Hepatocyte (in vitro differentiated cells): ENCODE measurements around the gene SLC9A8.
A peak's percentile ranks its signal among the peaks of the same experiment; 100 is the strongest.

Experiments used
- EZH2 ChIP-seq: fragments of 200-600 bp; sonication (generic); IDR thresholded peaks from 2 replicates; pipeline ENCODE4 v1.6.1; 2016; ENCODE audit warnings: antibody characterized with exemption, mild to moderate bottlenecking, borderline replicate concordance
- TF ChIP-seq, protein P1 (sequence below): fragments of 200-600 bp; sonication (generic); IDR thresholded peaks from 2 replicates; pipeline ENCODE4 v1.5.1; 2016; ENCODE audit warnings: antibody characterized with exemption, mild to moderate bottlenecking; ENCODE audit not compliant: poor library complexity

DNA sequence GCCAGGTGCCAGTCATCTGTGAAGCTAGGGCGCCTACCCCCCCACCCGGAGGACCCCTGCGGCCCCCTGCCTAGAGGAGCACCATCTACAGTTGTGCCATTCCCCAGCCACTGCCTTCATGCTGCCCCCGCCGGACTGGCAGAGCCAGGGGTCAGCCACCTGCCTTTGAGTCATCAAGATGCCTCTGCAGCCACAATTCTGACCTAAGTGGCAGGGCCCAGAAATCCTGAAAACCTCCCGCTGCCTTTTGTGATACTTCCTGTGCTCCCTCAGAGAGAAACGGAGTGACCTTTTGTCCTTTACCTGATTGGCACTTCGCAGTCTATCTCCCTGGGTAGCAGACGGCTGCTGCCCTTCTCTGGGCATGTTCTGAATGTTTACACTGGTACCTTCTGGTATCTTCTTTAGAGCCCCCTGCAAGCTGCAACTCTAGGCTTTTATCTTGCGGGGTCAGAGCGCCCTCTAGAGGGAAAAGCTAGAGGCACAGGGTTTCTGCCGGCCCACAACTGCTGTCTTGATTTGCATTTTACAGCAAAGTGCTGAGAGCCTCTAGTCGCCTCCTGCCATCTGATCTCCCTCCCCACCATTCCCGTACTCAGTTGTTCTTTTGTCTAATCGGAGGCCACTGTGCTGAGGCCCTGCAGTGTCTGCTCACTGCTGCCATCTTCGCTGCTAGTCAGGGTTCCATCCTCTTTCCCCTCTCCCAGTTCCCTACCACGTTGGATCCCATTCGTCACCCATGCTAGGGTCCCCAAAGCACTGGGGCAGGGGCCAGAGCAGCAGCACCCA, 75.8 kb downstream of the SLC9A8 start:
- TF ChIP-seq, protein P1, sequence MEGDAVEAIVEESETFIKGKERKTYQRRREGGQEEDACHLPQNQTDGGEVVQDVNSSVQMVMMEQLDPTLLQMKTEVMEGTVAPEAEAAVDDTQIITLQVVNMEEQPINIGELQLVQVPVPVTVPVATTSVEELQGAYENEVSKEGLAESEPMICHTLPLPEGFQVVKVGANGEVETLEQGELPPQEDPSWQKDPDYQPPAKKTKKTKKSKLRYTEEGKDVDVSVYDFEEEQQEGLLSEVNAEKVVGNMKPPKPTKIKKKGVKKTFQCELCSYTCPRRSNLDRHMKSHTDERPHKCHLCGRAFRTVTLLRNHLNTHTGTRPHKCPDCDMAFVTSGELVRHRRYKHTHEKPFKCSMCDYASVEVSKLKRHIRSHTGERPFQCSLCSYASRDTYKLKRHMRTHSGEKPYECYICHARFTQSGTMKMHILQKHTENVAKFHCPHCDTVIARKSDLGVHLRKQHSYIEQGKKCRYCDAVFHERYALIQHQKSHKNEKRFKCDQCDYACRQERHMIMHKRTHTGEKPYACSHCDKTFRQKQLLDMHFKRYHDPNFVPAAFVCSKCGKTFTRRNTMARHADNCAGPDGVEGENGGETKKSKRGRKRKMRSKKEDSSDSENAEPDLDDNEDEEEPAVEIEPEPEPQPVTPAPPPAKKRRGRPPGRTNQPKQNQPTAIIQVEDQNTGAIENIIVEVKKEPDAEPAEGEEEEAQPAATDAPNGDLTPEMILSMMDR, result peak; percentile 83
- no peak for TF ChIP-seq EZH2
